Measurements from ENCODE around the gene KCNJ10.

GRCh38 chr1:159986093-159986492 lies 83.9 kb downstream of the KCNJ10 start:
- TF ChIP-seq TAF1 (IDR thresholded peaks at IDR 0.05; ENCODE audit: borderline replicate concordance, insufficient read depth, low read length) (no peak), REST (IDR thresholded peaks at IDR 0.05; ENCODE audit: insufficient read depth in 1 of 2, low read depth in 2 of 2, low read length in 2 of 2) (no peak), POLR2AphosphoS5 (IDR thresholded peaks at IDR 0.05; ENCODE audit: low read depth, low read length) (no peak)

Data from PFSK-1 (cell line).